HEK293 (cell line): ENCODE results near the gene FRMD4A.

Experiments used
- CTCF ChIP-seq: fragments of 450-650 bp; formaldehyde crosslinking; IDR thresholded peaks from 2 replicates; pipeline ENCODE4 v1.5.1; 2016; ENCODE audit warnings: missing biosample characterization, missing genetic modification characterization
- ZNF148 ChIP-seq: fragments of 450-650 bp; formaldehyde crosslinking; IDR thresholded peaks from 2 replicates; pipeline ENCODE4 v1.5.0; 2017; ENCODE audit warnings: missing biosample characterization, missing genetic modification characterization, borderline replicate concordance
- ZNF169 ChIP-seq: fragments of 450-650 bp; formaldehyde crosslinking; IDR thresholded peaks from 2 replicates; pipeline ENCODE4 v1.5.1; 2016; ENCODE audit warnings: missing biosample characterization, missing genetic modification characterization
- ZNF596 ChIP-seq: fragments of 450-650 bp; IDR thresholded peaks from 2 replicates; pipeline ENCODE4 v1.5.0; 2018; ENCODE audit warnings: missing biosample characterization, mild to moderate bottlenecking, missing genetic modification characterization, moderate library complexity

- TF ChIP-seq ZNF148 (tag by site-specific recombination) (no peak), CTCF (no peak), ZNF169 (tag by site-specific recombination) (no peak), ZNF596 (tag by site-specific recombination) (no peak)
Observed at GRCh38 chr10:14160299-14160698, 170.4 kb downstream of the FRMD4A start.
